SU-DHL-6 (cell line): ENCODE measurements around the gene SMAD5.

Experiments used
- H2AFZ ChIP-seq: fragments of 200-600 bp; sonication (generic); 2 replicates; pipeline ENCODE4 v1.6.1; 2014; ENCODE audit warnings: low read depth, mild to moderate bottlenecking, moderate library complexity, mixed read lengths, antibody characterized with exemption, low read length; ENCODE audit not compliant: severe bottlenecking
- H3F3A ChIP-seq: fragments of 200-600 bp; shearing (Covaris generic); 2 replicates; pipeline ENCODE4 v1.6.0; 2016; ENCODE audit warnings: antibody characterized with exemption, mild to moderate bottlenecking; ENCODE audit not compliant: insufficient read depth
- H3K27ac ChIP-seq: fragments of 200-600 bp; sonication (generic); 2 replicates; pipeline ENCODE4 v1.5.1; 2016; ENCODE audit warnings: low read depth, mild to moderate bottlenecking, low read length, moderate library complexity, mixed read lengths
- H3K27me3 ChIP-seq: fragments of 200-600 bp; sonication (generic), shearing (Covaris generic); 2 replicates; pipeline ENCODE4 v1.6.0; 2014; ENCODE audit warnings: mild to moderate bottlenecking, low read length
- H3K36me3 ChIP-seq: fragments of 200-600 bp; sonication (generic); 2 replicates; pipeline ENCODE4 v1.6.1; 2014; ENCODE audit warnings: mild to moderate bottlenecking, low read length, mixed read lengths
- H3K4me2 ChIP-seq: fragments of 300-600, 200-600 bp; shearing (Covaris generic), sonication (generic); 2 replicates; pipeline ENCODE4 v1.6.0; 2014; ENCODE audit warnings: low read length, low read depth, mild to moderate bottlenecking; ENCODE audit not compliant: poor library complexity, severe bottlenecking
- H3K4me3 ChIP-seq: fragments of 200-600 bp; sonication (generic); 2 replicates; pipeline ENCODE4 v1.5.1; 2014; ENCODE audit warnings: antibody characterized with exemption, low read length, mild to moderate bottlenecking, mixed read lengths; ENCODE audit not compliant: insufficient read depth, poor library complexity, severe bottlenecking
- H3K79me2 ChIP-seq: fragments of 200-600 bp; sonication (generic); 2 replicates; pipeline ENCODE4 v1.6.1; 2014; ENCODE audit warnings: mild to moderate bottlenecking, low read length, moderate library complexity; ENCODE audit not compliant: insufficient read depth
- H3K9ac ChIP-seq: fragments of 200-600 bp; sonication (generic); 2 replicates; pipeline ENCODE4 v1.7.0; 2014; ENCODE audit warnings: mild to moderate bottlenecking, low read length
- H3K9me2 ChIP-seq: fragments of 200-600 bp; sonication (generic); replicated peaks from 2 replicates; pipeline ENCODE4 v1.6.1; 2014; ENCODE audit warnings: low read length; ENCODE audit not compliant: insufficient read depth
- H3K9me3 ChIP-seq: fragments of 200-600 bp; sonication (generic); 2 replicates; pipeline ENCODE4 v1.6.1; 2014; ENCODE audit warnings: low read length, mixed read lengths; ENCODE audit not compliant: insufficient read depth
- H4K20me1 ChIP-seq: fragments of 200-600 bp; sonication (generic); 2 replicates; pipeline ENCODE4 v1.6.1; 2014; ENCODE audit warnings: low read depth, mild to moderate bottlenecking, antibody characterized with exemption, low read length, moderate library complexity, mixed read lengths
- CTCF ChIP-seq: fragments of 200-600 bp; sonication (generic); IDR thresholded peaks from one replicate; pipeline ENCODE4 v1.5.1; 2017; ENCODE audit warnings: antibody characterized with exemption, mild to moderate bottlenecking, low read length, moderate library complexity; ENCODE audit not compliant: insufficient read depth, poor library complexity, severe bottlenecking
- EZH2phosphoT487 ChIP-seq: fragments of 200-600 bp; sonication (generic), shearing (Covaris generic); conservative IDR thresholded peaks from 2 replicates; pipeline ENCODE4 v1.6.1; 2018; ENCODE audit warnings: mild to moderate bottlenecking, antibody characterized with exemption, low read length, moderate library complexity, mixed read lengths

Gene SMAD5

GRCh38 chr5:136226401-136226800 lies 93.8 kb downstream of the SMAD5 start:
- no peak overlapping the region for H3K9ac ChIP-seq
- H3K4me2 ChIP-seq, result no peak overlapping the region
- no peak overlapping the region for H3K27ac ChIP-seq
- H4K20me1 ChIP-seq, result no peaks in the 10 kb centered on the region
- no peak overlapping the region for H3K4me3 ChIP-seq
- H2AFZ ChIP-seq, result no peak overlapping the region
- H3K27me3 ChIP-seq, result no peaks in the 10 kb centered on the region
- no peaks in the 10 kb centered on the region for H3K79me2 ChIP-seq
- H3F3A ChIP-seq, result no peaks in the 10 kb centered on the region
- TF ChIP-seq EZH2phosphoT487 (no peak), CTCF (no peak)
- H3K9me2 ChIP-seq, result no peaks in the 10 kb centered on the region
- H3K36me3 ChIP-seq, result no peaks in the 10 kb centered on the region
- H3K9me3 ChIP-seq, result no peaks in the 10 kb centered on the region

GRCh38 chr5:136228136-136228757 lies 95.6 kb downstream of the SMAD5 start:
- H2AFZ ChIP-seq, result no peak overlapping the region
- no peaks in the 10 kb centered on the region for H3K9me3 ChIP-seq
- H3K27ac ChIP-seq, result no peak overlapping the region
- no peaks in the 10 kb centered on the region for H3K9me2 ChIP-seq
- no peaks in the 10 kb centered on the region for H3K79me2 ChIP-seq
- no peak overlapping the region for H3K9ac ChIP-seq
- no peaks in the 10 kb centered on the region for H3K36me3 ChIP-seq
- no peaks in the 10 kb centered on the region for H3F3A ChIP-seq
- no peak overlapping the region for H3K4me3 ChIP-seq
- TF ChIP-seq CTCF, result no peak
- no peak overlapping the region for H3K4me2 ChIP-seq
- H3K27me3 ChIP-seq, result no peaks in the 10 kb centered on the region
- no peaks in the 10 kb centered on the region for H4K20me1 ChIP-seq

- no peak overlapping the region for H3K9ac ChIP-seq
- H3K9me2 ChIP-seq, result no peaks in the 10 kb centered on the region
- H2AFZ ChIP-seq, result no peak overlapping the region
- H3K4me3 ChIP-seq, result no peak overlapping the region
- no peaks in the 10 kb centered on the region for H4K20me1 ChIP-seq
- no peaks in the 10 kb centered on the region for H3K9me3 ChIP-seq
- H3F3A ChIP-seq, result no peaks in the 10 kb centered on the region
- H3K27me3 ChIP-seq, result no peaks in the 10 kb centered on the region
- no peak overlapping the region for H3K4me2 ChIP-seq
- no peaks in the 10 kb centered on the region for H3K36me3 ChIP-seq
- H3K79me2 ChIP-seq, result no peaks in the 10 kb centered on the region
- TF ChIP-seq CTCF (no peak), EZH2phosphoT487 (no peak)
- no peak overlapping the region for H3K27ac ChIP-seq
These were observed 97.5 kb downstream of the SMAD5 start for GRCh38 chr5:136230176-136230575.

- Histone ChIP-seq H3K36me3 (no peaks in the 10 kb centered on the region), H3K9me2 (no peaks in the 10 kb centered on the region), H3K4me2 (no peak overlapping the region), H3K27ac (no peak overlapping the region), H3K9ac (no peak overlapping the region), H3F3A (no peaks in the 10 kb centered on the region), H3K79me2 (no peaks in the 10 kb centered on the region), H3K9me3 (no peaks in the 10 kb centered on the region), H2AFZ (no peak overlapping the region), H3K27me3 (no peaks in the 10 kb centered on the region), H3K4me3 (no peak overlapping the region), H4K20me1 (no peaks in the 10 kb centered on the region)
- TF ChIP-seq EZH2phosphoT487, result no peak
These were observed 99.7 kb downstream of the SMAD5 start for GRCh38 chr5:136232316-136232715.
